ENCODE results near the gene KCNH8.

DNA sequence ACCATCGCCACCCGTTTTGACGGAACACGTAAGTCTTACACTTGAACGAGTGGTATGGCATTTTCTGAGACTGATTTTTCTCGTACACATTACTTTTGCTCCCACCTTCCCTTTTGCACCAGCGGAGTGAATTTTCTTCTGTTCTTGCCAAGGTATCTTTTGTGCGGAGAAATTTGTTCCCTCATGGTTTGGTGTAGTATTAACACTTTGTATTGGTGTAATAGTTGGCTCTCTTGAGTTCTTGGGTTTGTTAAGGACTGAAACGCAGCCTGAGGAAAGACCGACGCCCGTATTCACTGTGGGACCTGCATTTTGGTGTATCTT, 420 bp downstream of the KCNH8 start:
- no peak for TF ChIP-seq EZH2 (IDR thresholded peaks at IDR 0.05; ENCODE audit: insufficient read depth, poor library complexity, severe bottlenecking)
- no peak for TF ChIP-seq EZH2phosphoT487 (IDR thresholded peaks at IDR 0.05; ENCODE audit: insufficient read depth, low read depth)
